Trophoblast cell (in vitro differentiated cells and primary cell): ENCODE measurements around the gene HELZ2.

Source experiments
- DNase-seq, 2 donors: peaks; one replicate each; pipeline ENCODE4 v3.0.0-alpha.2; 2016
- H2AFZ ChIP-seq: 2 replicates; pipeline ENCODE4 v1.6.1; 2013; ENCODE audit warnings: low read length, moderate library complexity, mild to moderate bottlenecking; ENCODE audit not compliant: insufficient read depth, poor library complexity
- H2AK5ac ChIP-seq: 2 replicates; pipeline ENCODE4 v1.6.1; 2013; ENCODE audit warnings: mild to moderate bottlenecking, low read length
- H2BK120ac ChIP-seq: 2 replicates; pipeline ENCODE4 v1.6.1; 2013; ENCODE audit warnings: low read length, mild to moderate bottlenecking, moderate library complexity; ENCODE audit not compliant: insufficient read depth, poor library complexity
- H2BK12ac ChIP-seq: 2 replicates; pipeline ENCODE4 v1.6.1; 2013; ENCODE audit warnings: mild to moderate bottlenecking, low read length, moderate library complexity
- H2BK5ac ChIP-seq: 2 replicates; pipeline ENCODE4 v1.6.1; 2013; ENCODE audit warnings: low read length, low read depth, moderate library complexity, mild to moderate bottlenecking; ENCODE audit not compliant: poor library complexity
- H3K14ac ChIP-seq: 2 replicates; pipeline ENCODE4 v1.6.1; 2013; ENCODE audit warnings: mild to moderate bottlenecking, low read length
- H3K18ac ChIP-seq: 2 replicates; pipeline ENCODE4 v1.6.1; 2013; ENCODE audit warnings: mild to moderate bottlenecking, low read length
- H3K23ac ChIP-seq: 2 replicates; pipeline ENCODE4 v1.6.1; 2013; ENCODE audit warnings: low read length
- H3K27ac ChIP-seq: 2 replicates; pipeline ENCODE4 v1.5.1; 2013; ENCODE audit warnings: low read depth, mild to moderate bottlenecking, inconsistent platforms, low read length, moderate library complexity
- H3K27me3 ChIP-seq: 2 replicates; pipeline ENCODE4 v1.6.1; 2013; ENCODE audit warnings: inconsistent platforms, mild to moderate bottlenecking, low read length, moderate library complexity; ENCODE audit not compliant: insufficient read depth
- H3K36me3 ChIP-seq, 2 experiments: 1 replicate in 1 of 2; 2 replicates in 1 of 2; pipeline ENCODE4 v1.6.1; 2013; ENCODE audit warnings: low read length in 2 of 2, mild to moderate bottlenecking in 2 of 2, moderate library complexity in 1 of 2; ENCODE audit not compliant: insufficient read depth in 2 of 2, control insufficient read depth in 1 of 2
- H3K4ac ChIP-seq: 2 replicates; pipeline ENCODE4 v1.6.1; 2013; ENCODE audit warnings: low read depth, mild to moderate bottlenecking, low read length, moderate library complexity
- H3K4me1 ChIP-seq, 2 experiments: 1 replicate in 1 of 2; 2 replicates in 1 of 2; pipeline ENCODE4 v1.6.1; 2013; ENCODE audit warnings: low read length in 2 of 2, mild to moderate bottlenecking in 2 of 2, moderate library complexity in 1 of 2; ENCODE audit not compliant: insufficient read depth in 2 of 2, control insufficient read depth in 1 of 2
- H3K4me2 ChIP-seq: 2 replicates; pipeline ENCODE4 v1.6.1; 2013; ENCODE audit warnings: inconsistent platforms, mild to moderate bottlenecking, low read length, moderate library complexity
- H3K4me3 ChIP-seq: 2 replicates; pipeline ENCODE4 v1.5.1; 2013; ENCODE audit warnings: mild to moderate bottlenecking, low read depth, low read length, inconsistent platforms
- H3K79me1 ChIP-seq: one replicate; pipeline ENCODE4 v1.6.1; 2013; ENCODE audit warnings: low read length
- H3K79me2 ChIP-seq: 2 replicates; pipeline ENCODE4 v1.6.1; 2013; ENCODE audit warnings: low read length, mild to moderate bottlenecking; ENCODE audit not compliant: control insufficient read depth, insufficient read depth, poor library complexity
- H3K9ac ChIP-seq: 2 replicates; pipeline ENCODE4 v1.6.1; 2013; ENCODE audit warnings: mild to moderate bottlenecking, low read length
- H3K9me3 ChIP-seq: 2 replicates; pipeline ENCODE4 v1.6.1; 2013; ENCODE audit warnings: low read depth, mild to moderate bottlenecking, control low read depth, inconsistent platforms, low read length; ENCODE audit not compliant: insufficient read depth
- H4K12ac ChIP-seq: 2 replicates; pipeline ENCODE4 v1.6.1; 2013; ENCODE audit warnings: low read depth, mild to moderate bottlenecking, low read length, moderate library complexity
- H4K8ac ChIP-seq: 2 replicates; pipeline ENCODE4 v1.6.1; 2013; ENCODE audit warnings: low read depth, mild to moderate bottlenecking, low read length, moderate library complexity
- H4K91ac ChIP-seq: one replicate; pipeline ENCODE4 v1.6.1; 2013; ENCODE audit warnings: low read depth, mild to moderate bottlenecking, low read length, moderate library complexity
- WGBS: extraction: QIAGEN DNeasy Blood & Tissue Kit; methylation state at CpG from one replicate; pipeline ENCODE4 v1.1.7; 2013; ENCODE audit warnings: missing lambda C conversion rate; ENCODE audit not compliant: insufficient read length, insufficient coverage; ENCODE audit errors: extremely low coverage; 5-methylcytosine and 5-hydroxymethylcytosine counted together

Gene HELZ2

DNA sequence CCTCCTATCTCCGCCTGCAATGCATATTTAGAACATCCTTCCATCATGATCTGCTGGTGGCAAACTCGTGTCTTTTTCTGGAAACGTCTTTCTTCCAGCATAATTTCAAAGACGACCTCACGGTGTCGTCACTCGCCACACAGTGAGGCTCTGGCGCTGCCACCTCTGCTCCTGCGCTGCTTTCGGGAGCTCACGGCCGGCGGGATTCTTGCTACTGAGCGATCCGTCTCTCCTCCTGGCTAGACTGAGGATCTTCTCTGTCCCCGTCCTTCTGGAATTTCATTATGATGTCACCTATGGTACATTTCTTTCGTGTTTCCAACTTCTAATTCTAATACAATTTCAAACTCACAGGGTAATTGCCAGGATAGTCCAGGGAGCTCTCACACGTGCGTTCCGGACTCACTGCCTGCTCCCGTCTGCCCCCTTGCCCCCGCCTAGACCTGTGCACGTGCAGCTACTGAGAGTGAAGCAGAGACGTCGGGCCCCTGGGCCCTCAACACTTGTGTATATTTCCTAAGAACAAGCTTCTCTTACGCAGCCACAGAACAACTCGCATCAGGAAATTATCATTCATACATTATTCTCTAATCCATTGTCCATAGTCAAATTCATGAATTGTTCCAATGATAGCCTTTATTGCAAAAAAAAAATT, 25.5 kb upstream of the HELZ2 start:
- Histone ChIP-seq H3K18ac (no peak overlapping the region), H3K9ac (no peak overlapping the region), H4K12ac (no peak overlapping the region), H3K4me2 (no peak overlapping the region), H2BK12ac (no peak overlapping the region), H3K4me1 (no peaks in the 10 kb centered on the region), H3K27ac (no peak overlapping the region), H3K4me3 (no peak overlapping the region), H3K27me3 (no peaks in the 10 kb centered on the region), H3K14ac (no peak overlapping the region), H4K91ac (no peak overlapping the region), H2AFZ (no peak overlapping the region), H3K9me3 (peaks cover 3% of the 10 kb centered on the region), H3K23ac (no peak overlapping the region), H3K4ac (no peak overlapping the region), H2BK120ac (no peak overlapping the region), H4K8ac (no peak overlapping the region), H3K79me1 (no peaks in the 10 kb centered on the region), H3K36me3 (peaks cover 41 to 58% of the 10 kb centered on the region in 2 experiments), H2AK5ac (no peak overlapping the region), H3K79me2 (no peaks in the 10 kb centered on the region), H2BK5ac (no peak overlapping the region)
- DNase-seq = peak; percentile 24 to 66
- no CpG with 5 or more reads among the region's 27 CpGs for WGBS

GRCh38 chr20:63598479-63599395, 24.7 kb upstream of the HELZ2 start:
- no peaks in the 10 kb centered on the region for H3K79me1 ChIP-seq
- H2AFZ ChIP-seq = no peak overlapping the region
- H2AK5ac ChIP-seq = no peak overlapping the region
- no peak overlapping the region for H3K9ac ChIP-seq
- no peak overlapping the region for H4K12ac ChIP-seq
- no peak for DNase-seq
- H2BK5ac ChIP-seq = no peak overlapping the region
- no peak overlapping the region for H4K8ac ChIP-seq
- H3K4me1 ChIP-seq = no peaks in the 10 kb centered on the region
- H3K36me3 ChIP-seq = peaks cover 41 to 58% of the 10 kb centered on the region in 2 experiments
- H3K79me2 ChIP-seq = no peaks in the 10 kb centered on the region
- H4K91ac ChIP-seq = no peak overlapping the region
- no peak overlapping the region for H3K14ac ChIP-seq
- H3K4ac ChIP-seq = no peak overlapping the region
- H3K27me3 ChIP-seq = no peaks in the 10 kb centered on the region
- no CpG with 5 or more reads among the region's 33 CpGs for WGBS
- no peak overlapping the region for H3K27ac ChIP-seq
- H3K9me3 ChIP-seq = peaks cover 3% of the 10 kb centered on the region
- H3K4me3 ChIP-seq = no peak overlapping the region
- no peak overlapping the region for H3K23ac ChIP-seq
- no peak overlapping the region for H2BK12ac ChIP-seq
- H2BK120ac ChIP-seq = no peak overlapping the region
- H3K4me2 ChIP-seq = no peak overlapping the region
- no peak overlapping the region for H3K18ac ChIP-seq

- Histone ChIP-seq H3K4me3 (no peak overlapping the region), H3K79me1 (no peaks in the 10 kb centered on the region), H3K36me3 (peaks cover 48 to 64% of the 10 kb centered on the region in 2 experiments)
These were observed 23.8 kb upstream of the HELZ2 start for GRCh38 chr20:63597651-63598478.

DNA sequence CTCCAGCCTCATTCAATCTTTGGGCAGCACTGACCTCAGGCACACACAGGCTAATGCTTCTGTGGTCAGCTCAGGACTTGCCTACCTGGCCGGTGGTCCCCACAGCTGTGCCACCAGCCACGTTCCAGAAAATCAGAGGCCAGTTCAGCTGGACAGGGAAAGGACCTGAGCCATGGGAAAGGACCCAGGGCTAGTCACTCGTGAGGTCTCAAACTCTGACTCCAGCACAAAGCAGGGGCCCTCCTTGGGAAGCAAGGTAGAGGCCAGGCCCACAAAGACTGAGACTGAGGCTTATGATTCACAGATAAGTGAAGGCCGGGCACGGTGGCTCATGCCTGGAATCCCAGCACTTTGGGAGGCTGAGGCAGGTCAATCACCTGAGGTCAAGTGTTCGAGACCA, 22.4 kb upstream of the HELZ2 start:
- WGBS = no CpG with 5 or more reads among the region's 6 CpGs
- Histone ChIP-seq H3K14ac (no peak overlapping the region), H3K27ac (no peak overlapping the region)

More at GRCh38 chr20:63597651-63598478, 23.8 kb upstream of the HELZ2 start:
- H3K14ac ChIP-seq = no peak overlapping the region
- no peak overlapping the region for H3K27ac ChIP-seq
- H4K91ac ChIP-seq = no peak overlapping the region
- no peak overlapping the region for H3K4ac ChIP-seq
- H3K79me2 ChIP-seq = no peaks in the 10 kb centered on the region
- DNase-seq = peak; percentile 71 to 83
- H2AK5ac ChIP-seq = no peak overlapping the region
- H2BK5ac ChIP-seq = no peak overlapping the region
- no peak overlapping the region for H3K23ac ChIP-seq
- H3K9ac ChIP-seq = no peak overlapping the region
- no peak overlapping the region for H3K4me2 ChIP-seq
- H3K9me3 ChIP-seq = peaks cover 3% of the 10 kb centered on the region
- no peak overlapping the region for H4K8ac ChIP-seq
- H2AFZ ChIP-seq = no peak overlapping the region
- no peak overlapping the region for H4K12ac ChIP-seq
- WGBS = no CpG with 5 or more reads among the region's 23 CpGs
- no peak overlapping the region for H2BK12ac ChIP-seq
- no peak overlapping the region for H2BK120ac ChIP-seq
- no peaks in the 10 kb centered on the region for H3K27me3 ChIP-seq
- H3K4me1 ChIP-seq = no peaks in the 10 kb centered on the region
- no peak overlapping the region for H3K18ac ChIP-seq

More for the DNA sequence above, 22.4 kb upstream of the HELZ2 start:
- Histone ChIP-seq H4K91ac (no peak overlapping the region), H3K79me1 (no peaks in the 10 kb centered on the region), H2AFZ (no peak overlapping the region), H3K9ac (no peak overlapping the region), H3K4me1 (no peaks in the 10 kb centered on the region), H2AK5ac (no peak overlapping the region), H3K4me2 (no peak overlapping the region), H4K8ac (no peak overlapping the region), H3K23ac (no peak overlapping the region), H3K9me3 (peaks cover 3% of the 10 kb centered on the region), H3K4me3 (no peak overlapping the region), H3K27me3 (no peaks in the 10 kb centered on the region), H2BK12ac (no peak overlapping the region), H3K18ac (no peak overlapping the region), H4K12ac (no peak overlapping the region), H3K36me3 (peaks cover 52 to 63% of the 10 kb centered on the region in 2 experiments), H3K79me2 (no peaks in the 10 kb centered on the region), H3K4ac (no peak overlapping the region), H2BK120ac (no peak overlapping the region), H2BK5ac (no peak overlapping the region)
- no peak for DNase-seq
